Measurements from ENCODE around the gene AGPS. TPM values are rescaled to one million over a fixed set of nuclear protein-coding genes. Genes with fewer than 3 reads are reported as not detected.
"Not testable (repeated sequence)": the region's sequence is repeated elsewhere in the genome, so short reads cannot be mapped to it uniquely, and the experiment has no call there.

AGPS gene
- polyA plus RNA-seq, 2 of the 4 experiments (the other 2 are of a cell fraction) = 49.8 to 62.1 TPM

GRCh38 chr2:177348733-177349693 is 43.6 kb upstream of the AGPS start:
- Histone ChIP-seq H3K27ac (no peak overlapping the region), H3K4me3 (no peak overlapping the region), H3K4me2 (no peak overlapping the region), H3K4me1 (peaks cover 4% of the 10 kb centered on the region; the same call in 1 of the 3 replicates), H3K9me3 (no peaks in the 10 kb centered on the region)
- ChIA-PET CTCF (interaction anchor here (0.7 to 1.1 kb wide), 5 partner anchors 14 to 183 kb away, joined by 3 to 5 read pairs (median 3); no protein-coding TSS in a partner anchor), POLR2A (no interaction called here)
- ATAC-seq (no peak), FAIRE-seq (no peak), DNase-seq (ENCODE audit: low read depth in 1 of 2, low spot score in 1 of 2) (no peak)
- 95% methylated on average over 3 of the region's 3 CpGs for WGBS (ENCODE audit: missing lambda C conversion rate)
- TF ChIP-seq ESRRA (IDR thresholded peaks at IDR 0.05; ENCODE audit: borderline replicate concordance, low read length) = no peak

- POLR2A ChIA-PET; FAIRE-seq; ATAC-seq; H3K27ac ChIP-seq; H3K4me1 ChIP-seq; H3K4me3 ChIP-seq; H3K4me2 ChIP-seq; DNase-seq (ENCODE audit: low read depth in 1 of 2, low spot score in 1 of 2); H3K9me3 ChIP-seq: not testable (repeated sequence)
- CTCF ChIA-PET = interaction anchor here (0.9 to 1.8 kb wide), 3 partner anchors 8 to 186 kb away, joined by 3 to 5 read pairs (median 3); no protein-coding TSS in a partner anchor
- 94% methylated on average over 1 of the region's 1 CpG for WGBS (ENCODE audit: missing lambda C conversion rate)
Observed at GRCh38 chr2:177350624-177351023, 41.9 kb upstream of the AGPS start.

GRCh38 chr2:177351121-177351520 is 41.5 kb upstream of the AGPS start:
- H3K4me1 ChIP-seq; H3K4me3 ChIP-seq; POLR2A ChIA-PET; H3K27ac ChIP-seq; FAIRE-seq; DNase-seq (ENCODE audit: low read depth in 1 of 2, low spot score in 1 of 2); H3K4me2 ChIP-seq; ATAC-seq; H3K9me3 ChIP-seq: not testable (repeated sequence)
- CTCF ChIA-PET = interaction anchor here (1.5 to 1.8 kb wide), 2 partner anchors 9 to 187 kb away, joined by 3 to 5 read pairs; no protein-coding TSS in a partner anchor
- 100% methylated on average over 1 of the region's 1 CpG for WGBS (ENCODE audit: missing lambda C conversion rate)

GRCh38 chr2:177352441-177353186 is 40.0 kb upstream of the AGPS start:
- Histone ChIP-seq H3K4me2 (no peak overlapping the region), H3K4me3 (no peak overlapping the region), H3K4me1 (peaks cover 4% of the 10 kb centered on the region; the same call in 1 of the 3 replicates), H3K27ac (no peak overlapping the region), H3K9me3 (no peaks in the 10 kb centered on the region)
- ChIA-PET POLR2A (no interaction called here), CTCF (interaction anchor here (1.5 kb wide), 1 partner anchor 17 kb away, joined by 8 read pairs; no protein-coding TSS in a partner anchor)
- FAIRE-seq (no peak), ATAC-seq (peak; percentile 34 to 52; a peak in 5 of 6 replicates), DNase-seq (ENCODE audit: low read depth in 1 of 2, low spot score in 1 of 2) (no peak)
- TF ChIP-seq ESRRA (IDR thresholded peaks at IDR 0.05; ENCODE audit: borderline replicate concordance, low read length) = no peak
- TF ChIP-seq MAZ (IDR thresholded peaks at IDR 0.05; ENCODE audit: borderline replicate concordance, low read depth, low read length) = no peak
- no peak for TF ChIP-seq SMC3 (IDR thresholded peaks at IDR 0.05)
- TF ChIP-seq FOSB (CRISPR knock-in tag; IDR thresholded peaks at IDR 0.05) = no peak
- TF ChIP-seq REST (IDR thresholded peaks at IDR 0.05) = no peak
- no peak for TF ChIP-seq PBX3 (IDR thresholded peaks at IDR 0.05)
- TF ChIP-seq EP300 (IDR thresholded peaks at IDR 0.05) = no peak
- TF ChIP-seq HDAC2 (IDR thresholded peaks at IDR 0.05) = no peak
- TF ChIP-seq HEYL (CRISPR knock-in tag; IDR thresholded peaks at IDR 0.05) = no peak
- TF ChIP-seq BHLHE40 (IDR thresholded peaks at IDR 0.05; ENCODE audit: low read depth, low read length) = no peak
- TF ChIP-seq RFX5 (IDR thresholded peaks at IDR 0.05) = no peak
- no peak for TF ChIP-seq BCL3 (IDR thresholded peaks at IDR 0.05)
- no peak for TF ChIP-seq RNF2 (IDR thresholded peaks at IDR 0.05; ENCODE audit: borderline replicate concordance, low read depth)
- no peak for TF ChIP-seq CEBPB (IDR thresholded peaks at IDR 0.05)
- no peak for TF ChIP-seq CBX2 (IDR thresholded peaks at IDR 0.05; ENCODE audit: borderline replicate concordance, low read depth)
- no peak for TF ChIP-seq KDM5A (IDR thresholded peaks at IDR 0.05)
- no peak for TF ChIP-seq ELK1 (IDR thresholded peaks at IDR 0.05; ENCODE audit: low read depth, low read length)
- no peak for TF ChIP-seq EHF (CRISPR knock-in tag; IDR thresholded peaks at IDR 0.05)
- WGBS (ENCODE audit: missing lambda C conversion rate) = 43% methylated on average over 4 of the region's 4 CpGs
